Neural cell (in vitro differentiated cells): ENCODE data around the gene ZNF593. TPM values are rescaled to one million over a fixed set of nuclear protein-coding genes. Genes with fewer than 3 reads are reported as not detected.

ENCODE experiments used
- H2AFZ ChIP-seq: fragments of 200-600, 300-800 bp; sonication (generic), shearing (Covaris generic); 2 replicates; pipeline ENCODE4 v1.6.0; 2014; ENCODE audit warnings: low read depth, mild to moderate bottlenecking, antibody characterized with exemption, low read length, moderate library complexity
- H3F3A ChIP-seq: fragments of 200-600 bp; shearing (Covaris generic); 2 replicates; pipeline ENCODE4 v1.6.1; 2016; ENCODE audit warnings: mild to moderate bottlenecking, moderate library complexity, mixed read lengths, antibody characterized with exemption, low read length; ENCODE audit not compliant: insufficient read depth, poor library complexity, severe bottlenecking
- H3K27ac ChIP-seq: fragments of 200-600, 300-800 bp; sonication (generic), shearing (Covaris generic); 2 replicates; pipeline ENCODE4 v1.5.1; 2014; ENCODE audit warnings: mild to moderate bottlenecking, low read length, moderate library complexity
- H3K27me3 ChIP-seq: fragments of 300-800, 200-600 bp; sonication (generic), shearing (Covaris generic); 2 replicates; pipeline ENCODE4 v1.6.0; 2014; ENCODE audit warnings: mild to moderate bottlenecking, low read depth, low read length, moderate library complexity; ENCODE audit not compliant: insufficient read depth
- H3K36me3 ChIP-seq: fragments of 300-800, 200-600 bp; sonication (generic), shearing (Covaris generic); 2 replicates; pipeline ENCODE4 v1.5.1; 2014; ENCODE audit warnings: mild to moderate bottlenecking, antibody characterized with exemption, low read length, moderate library complexity; ENCODE audit not compliant: insufficient read depth
- H3K4me2 ChIP-seq: fragments of 300-800, 200-600 bp; sonication (generic), shearing (Covaris generic); 2 replicates; pipeline ENCODE4 v1.6.0; 2014; ENCODE audit warnings: mild to moderate bottlenecking, low read length
- H3K4me3 ChIP-seq: fragments of 300-800, 200-600 bp; sonication (generic), shearing (Covaris generic); 2 replicates; pipeline ENCODE4 v1.5.1; 2014; ENCODE audit warnings: mild to moderate bottlenecking, low read length, moderate library complexity
- H3K79me2 ChIP-seq: fragments of 200-600 bp; shearing (Covaris generic); replicated peaks from 2 replicates; pipeline ENCODE4 v1.6.0; 2014; ENCODE audit warnings: mild to moderate bottlenecking, low read length, moderate library complexity; ENCODE audit not compliant: insufficient read depth
- H3K9ac ChIP-seq: fragments of 300-800, 200-600 bp; sonication (generic), shearing (Covaris generic); 2 replicates; pipeline ENCODE4 v1.6.1; 2016; ENCODE audit warnings: mild to moderate bottlenecking, low read length, mixed read lengths
- H3K9me2 ChIP-seq: fragments of 200-600 bp; shearing (Covaris generic); 2 replicates; pipeline ENCODE4 v1.6.1; 2016; ENCODE audit warnings: mild to moderate bottlenecking, low read length, mixed read lengths; ENCODE audit not compliant: insufficient read depth
- H3K9me3 ChIP-seq: fragments of 200-600, 300-800 bp; sonication (generic), shearing (Covaris generic); 2 replicates; pipeline ENCODE4 v1.6.1; 2016; ENCODE audit warnings: mild to moderate bottlenecking, mixed run types, low read length, moderate library complexity, mixed read lengths
- H4K20me1 ChIP-seq: fragments of 200-600 bp; shearing (Covaris generic); 2 replicates; pipeline ENCODE4 v1.6.1; 2016; ENCODE audit warnings: mild to moderate bottlenecking, mixed run types; ENCODE audit not compliant: insufficient read depth
- EP300 ChIP-seq: fragments of 450-650 bp; conservative IDR thresholded peaks from 2 replicates; pipeline ENCODE4 v1.6.1; 2014; ENCODE audit warnings: antibody characterized with exemption, mild to moderate bottlenecking, moderate library complexity; ENCODE audit not compliant: poor library complexity, severe bottlenecking
- EZH2 ChIP-seq: fragments of 200-600, 300-800 bp; shearing (Covaris generic), sonication (generic); IDR thresholded peaks from 2 replicates; pipeline ENCODE4 v1.6.1; 2014; ENCODE audit warnings: antibody characterized with exemption, low read length, borderline replicate concordance, mild to moderate bottlenecking; ENCODE audit not compliant: insufficient read depth, poor library complexity, severe bottlenecking
- MXI1 ChIP-seq: fragments of 450-650 bp; conservative IDR thresholded peaks from 2 replicates; pipeline ENCODE4 v1.6.1; 2014; ENCODE audit warnings: antibody characterized with exemption, mild to moderate bottlenecking; ENCODE audit not compliant: poor library complexity, severe bottlenecking
- POLR2AphosphoS5 ChIP-seq: IDR thresholded peaks from 2 replicates; pipeline ENCODE4 v1.6.1; 2012
- RAD21 ChIP-seq: fragments of 450-650 bp; conservative IDR thresholded peaks from 2 replicates; pipeline ENCODE4 v1.6.1; 2014; ENCODE audit warnings: antibody characterized with exemption, mild to moderate bottlenecking, moderate library complexity
- SMC3 ChIP-seq: fragments of 450-650 bp; conservative IDR thresholded peaks from 2 replicates; pipeline ENCODE4 v1.6.1; 2014; ENCODE audit warnings: antibody characterized with exemption, mild to moderate bottlenecking, moderate library complexity; ENCODE audit not compliant: poor library complexity
- TAF1 ChIP-seq: IDR thresholded peaks from 2 replicates; pipeline ENCODE4 v1.6.1; 2012; ENCODE audit warnings: low read depth
- polyA plus RNA-seq: library from polyadenylated mRNA; depleted of rRNA; stranded (reverse); fragments of >200 nt; gene quantifications from 2 replicates; pipeline ENCODE4 v1.2.3, GENCODE V29; 2014
- TF ChIP-seq, protein P1 (sequence below): fragments of 450-650 bp; IDR thresholded peaks from 2 replicates; pipeline ENCODE4 v1.5.1; 2014; ENCODE audit warnings: antibody characterized with exemption, mild to moderate bottlenecking, moderate library complexity; ENCODE audit not compliant: poor library complexity, severe bottlenecking
- TF ChIP-seq, protein P2 (sequence below): IDR thresholded peaks from 2 replicates; pipeline ENCODE4 v1.6.1; 2012; ENCODE audit warnings: borderline replicate concordance

The ZNF593 gene
- polyA plus RNA-seq, 1 donor from 2014 or later: 25.0 TPM

DNA sequence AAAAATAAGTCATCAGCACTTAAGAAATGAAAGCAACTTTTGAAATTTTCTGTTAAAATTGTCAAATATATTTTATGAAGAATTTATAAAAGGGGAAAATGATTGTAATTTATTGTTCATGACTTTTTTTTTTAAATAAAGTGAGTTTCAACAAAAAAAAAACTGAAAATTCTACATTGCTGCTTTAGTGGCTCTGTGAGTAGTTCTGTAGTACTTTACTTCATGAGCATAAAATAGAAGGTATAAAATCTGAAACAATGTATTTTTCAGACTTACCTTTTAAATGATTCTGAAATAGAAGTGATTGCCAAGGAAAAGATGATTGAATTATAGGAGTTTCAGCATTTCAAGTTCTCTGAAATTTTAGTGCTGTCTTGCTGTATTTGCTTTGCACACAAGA is 44.3 kb upstream of the ZNF593 start:
- Histone ChIP-seq H3K27me3 (no peaks in the 10 kb centered on the region), H3F3A (no peaks in the 10 kb centered on the region), H4K20me1 (no peaks in the 10 kb centered on the region), H3K79me2 (no peaks in the 10 kb centered on the region), H2AFZ (no peak overlapping the region), H3K4me3 (no peak overlapping the region), H3K9me3 (no peaks in the 10 kb centered on the region), H3K9me2 (no peaks in the 10 kb centered on the region), H3K9ac (no peak overlapping the region), H3K27ac (no peak overlapping the region), H3K36me3 (peaks cover 6% of the 10 kb centered on the region), H3K4me2 (no peak overlapping the region)
- TF ChIP-seq MXI1 (no peak), EZH2 (no peak), EP300 (no peak), POLR2AphosphoS5 (no peak), RAD21 (no peak), SMC3 (no peak), TAF1 (no peak)
- TF ChIP-seq, protein P1, sequence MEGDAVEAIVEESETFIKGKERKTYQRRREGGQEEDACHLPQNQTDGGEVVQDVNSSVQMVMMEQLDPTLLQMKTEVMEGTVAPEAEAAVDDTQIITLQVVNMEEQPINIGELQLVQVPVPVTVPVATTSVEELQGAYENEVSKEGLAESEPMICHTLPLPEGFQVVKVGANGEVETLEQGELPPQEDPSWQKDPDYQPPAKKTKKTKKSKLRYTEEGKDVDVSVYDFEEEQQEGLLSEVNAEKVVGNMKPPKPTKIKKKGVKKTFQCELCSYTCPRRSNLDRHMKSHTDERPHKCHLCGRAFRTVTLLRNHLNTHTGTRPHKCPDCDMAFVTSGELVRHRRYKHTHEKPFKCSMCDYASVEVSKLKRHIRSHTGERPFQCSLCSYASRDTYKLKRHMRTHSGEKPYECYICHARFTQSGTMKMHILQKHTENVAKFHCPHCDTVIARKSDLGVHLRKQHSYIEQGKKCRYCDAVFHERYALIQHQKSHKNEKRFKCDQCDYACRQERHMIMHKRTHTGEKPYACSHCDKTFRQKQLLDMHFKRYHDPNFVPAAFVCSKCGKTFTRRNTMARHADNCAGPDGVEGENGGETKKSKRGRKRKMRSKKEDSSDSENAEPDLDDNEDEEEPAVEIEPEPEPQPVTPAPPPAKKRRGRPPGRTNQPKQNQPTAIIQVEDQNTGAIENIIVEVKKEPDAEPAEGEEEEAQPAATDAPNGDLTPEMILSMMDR: no peak
- TF ChIP-seq, protein P2, sequence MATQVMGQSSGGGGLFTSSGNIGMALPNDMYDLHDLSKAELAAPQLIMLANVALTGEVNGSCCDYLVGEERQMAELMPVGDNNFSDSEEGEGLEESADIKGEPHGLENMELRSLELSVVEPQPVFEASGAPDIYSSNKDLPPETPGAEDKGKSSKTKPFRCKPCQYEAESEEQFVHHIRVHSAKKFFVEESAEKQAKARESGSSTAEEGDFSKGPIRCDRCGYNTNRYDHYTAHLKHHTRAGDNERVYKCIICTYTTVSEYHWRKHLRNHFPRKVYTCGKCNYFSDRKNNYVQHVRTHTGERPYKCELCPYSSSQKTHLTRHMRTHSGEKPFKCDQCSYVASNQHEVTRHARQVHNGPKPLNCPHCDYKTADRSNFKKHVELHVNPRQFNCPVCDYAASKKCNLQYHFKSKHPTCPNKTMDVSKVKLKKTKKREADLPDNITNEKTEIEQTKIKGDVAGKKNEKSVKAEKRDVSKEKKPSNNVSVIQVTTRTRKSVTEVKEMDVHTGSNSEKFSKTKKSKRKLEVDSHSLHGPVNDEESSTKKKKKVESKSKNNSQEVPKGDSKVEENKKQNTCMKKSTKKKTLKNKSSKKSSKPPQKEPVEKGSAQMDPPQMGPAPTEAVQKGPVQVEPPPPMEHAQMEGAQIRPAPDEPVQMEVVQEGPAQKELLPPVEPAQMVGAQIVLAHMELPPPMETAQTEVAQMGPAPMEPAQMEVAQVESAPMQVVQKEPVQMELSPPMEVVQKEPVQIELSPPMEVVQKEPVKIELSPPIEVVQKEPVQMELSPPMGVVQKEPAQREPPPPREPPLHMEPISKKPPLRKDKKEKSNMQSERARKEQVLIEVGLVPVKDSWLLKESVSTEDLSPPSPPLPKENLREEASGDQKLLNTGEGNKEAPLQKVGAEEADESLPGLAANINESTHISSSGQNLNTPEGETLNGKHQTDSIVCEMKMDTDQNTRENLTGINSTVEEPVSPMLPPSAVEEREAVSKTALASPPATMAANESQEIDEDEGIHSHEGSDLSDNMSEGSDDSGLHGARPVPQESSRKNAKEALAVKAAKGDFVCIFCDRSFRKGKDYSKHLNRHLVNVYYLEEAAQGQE: no peak

DNA sequence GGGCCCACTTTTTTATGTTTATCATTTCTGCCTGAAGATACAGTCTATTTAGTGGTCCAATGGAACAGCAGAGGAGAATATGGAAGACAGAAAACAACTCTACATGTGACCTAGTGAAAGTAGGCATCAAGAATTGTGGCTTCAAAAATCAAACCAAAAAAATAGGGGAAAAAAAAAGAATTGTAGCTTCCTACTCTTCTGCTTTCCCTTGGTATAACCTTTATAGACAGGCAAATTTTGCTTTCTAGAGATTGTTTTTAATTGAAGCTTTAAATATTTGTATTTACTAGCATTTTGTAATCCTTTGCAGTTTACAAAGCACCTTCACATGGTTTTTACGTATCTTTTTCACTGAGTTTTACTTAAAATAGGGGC is 43.8 kb upstream of the ZNF593 start:
- no peak for TF ChIP-seq TAF1
- no peak for TF ChIP-seq RAD21
- TF ChIP-seq EZH2: no peak
- TF ChIP-seq, protein P2: no peak
- TF ChIP-seq EP300: no peak
- no peak for TF ChIP-seq POLR2AphosphoS5
- TF ChIP-seq, protein P1: no peak
- no peak for TF ChIP-seq MXI1
- TF ChIP-seq SMC3: no peak
- no peak overlapping the region for H2AFZ ChIP-seq
- no peaks in the 10 kb centered on the region for H3K9me2 ChIP-seq
- H3F3A ChIP-seq: no peaks in the 10 kb centered on the region
- H3K9me3 ChIP-seq: no peaks in the 10 kb centered on the region
- peaks cover 6% of the 10 kb centered on the region for H3K36me3 ChIP-seq
- no peak overlapping the region for H3K4me2 ChIP-seq
- H3K79me2 ChIP-seq: no peaks in the 10 kb centered on the region
- no peak overlapping the region for H3K4me3 ChIP-seq
- H4K20me1 ChIP-seq: no peaks in the 10 kb centered on the region
- no peaks in the 10 kb centered on the region for H3K27me3 ChIP-seq
- no peak overlapping the region for H3K27ac ChIP-seq
- no peak overlapping the region for H3K9ac ChIP-seq
